ENCODE data around the gene TDRD7.

GRCh38 chr9:97374811-97375210, 37.1 kb upstream of the TDRD7 start:
- TF ChIP-seq CTCF (IDR thresholded peaks at IDR 0.05) (no peak), EZH2 (IDR thresholded peaks at IDR 0.05) (no peak)

Data from neural progenitor cell (in vitro differentiated cells).